ENCODE data around the gene ELK4. TPM values are rescaled to one million over a fixed set of nuclear protein-coding genes. Genes with fewer than 3 reads are reported as not detected.
A peak's percentile ranks its signal among the peaks of the same experiment; 100 is the strongest.

Gene ELK4
- total RNA-seq, 4 donors from 2014 or later, result 13.2 to 27.7 (median 16.0) TPM

GRCh38 chr1:205570796-205571537 lies 60.8 kb downstream of the ELK4 start:
- no peaks in the 10 kb centered on the region for H3K9me3 ChIP-seq
- WGBS, 2 donors, result 69% methylated on average over 2 of the region's 2 CpGs
- H3K27ac ChIP-seq, result no peak overlapping the region
- H3K27me3 ChIP-seq, result peaks cover 0 to 77% (median 1%) of the 10 kb centered on the region in 4 donors
- peaks cover 3 to 18% (median 12%) of the 10 kb centered on the region in 3 donors for H3K4me1 ChIP-seq
- DNase-seq, result no peak
- no peak overlapping the region for H3K4me3 ChIP-seq
- H3K36me3 ChIP-seq, result no peaks in the 10 kb centered on the region
- intact Hi-C loops (cut with DNase I), result no loop called here
- TF ChIP-seq, protein P1, sequence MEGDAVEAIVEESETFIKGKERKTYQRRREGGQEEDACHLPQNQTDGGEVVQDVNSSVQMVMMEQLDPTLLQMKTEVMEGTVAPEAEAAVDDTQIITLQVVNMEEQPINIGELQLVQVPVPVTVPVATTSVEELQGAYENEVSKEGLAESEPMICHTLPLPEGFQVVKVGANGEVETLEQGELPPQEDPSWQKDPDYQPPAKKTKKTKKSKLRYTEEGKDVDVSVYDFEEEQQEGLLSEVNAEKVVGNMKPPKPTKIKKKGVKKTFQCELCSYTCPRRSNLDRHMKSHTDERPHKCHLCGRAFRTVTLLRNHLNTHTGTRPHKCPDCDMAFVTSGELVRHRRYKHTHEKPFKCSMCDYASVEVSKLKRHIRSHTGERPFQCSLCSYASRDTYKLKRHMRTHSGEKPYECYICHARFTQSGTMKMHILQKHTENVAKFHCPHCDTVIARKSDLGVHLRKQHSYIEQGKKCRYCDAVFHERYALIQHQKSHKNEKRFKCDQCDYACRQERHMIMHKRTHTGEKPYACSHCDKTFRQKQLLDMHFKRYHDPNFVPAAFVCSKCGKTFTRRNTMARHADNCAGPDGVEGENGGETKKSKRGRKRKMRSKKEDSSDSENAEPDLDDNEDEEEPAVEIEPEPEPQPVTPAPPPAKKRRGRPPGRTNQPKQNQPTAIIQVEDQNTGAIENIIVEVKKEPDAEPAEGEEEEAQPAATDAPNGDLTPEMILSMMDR (IDR thresholded peaks at IDR 0.05), result no peak
- no peak for TF ChIP-seq POLR2A (IDR thresholded peaks at IDR 0.05)

- intact Hi-C loops (cut with DNase I), result no loop called here
Observed at GRCh38 chr1:205570173-205570501, 61.7 kb downstream of the ELK4 start.

GRCh38 chr1:205569411-205570172 lies 62.2 kb downstream of the ELK4 start:
- TF ChIP-seq POLR2A (IDR thresholded peaks at IDR 0.05), result no peak
- TF ChIP-seq, protein P1 (IDR thresholded peaks at IDR 0.05), result no peak
- peak overlapping the region; percentile 7 to 67 (median 41) for H3K4me3 ChIP-seq
- intact Hi-C loops (cut with DNase I), result no loop called here
- 67% methylated on average over 2 of the region's 22 CpGs; no CpG with 5 or more reads in 1 of the 2 donors for WGBS, 2 donors
- peaks cover 3 to 25% (median 13%) of the 10 kb centered on the region in 3 donors for H3K4me1 ChIP-seq
- H3K36me3 ChIP-seq, result no peaks in the 10 kb centered on the region
- no peak overlapping the region for H3K27ac ChIP-seq
- H3K27me3 ChIP-seq, result peaks cover 0 to 70% (median 1%) of the 10 kb centered on the region in 4 donors
- no peak for DNase-seq
- no peaks in the 10 kb centered on the region for H3K9me3 ChIP-seq

More at GRCh38 chr1:205570173-205570501, 61.7 kb downstream of the ELK4 start:
- Histone ChIP-seq H3K27ac (no peak overlapping the region), H3K36me3 (no peaks in the 10 kb centered on the region), H3K9me3 (no peaks in the 10 kb centered on the region), H3K4me1 (peaks cover 3 to 23% (median 12%) of the 10 kb centered on the region in 3 donors), H3K27me3 (peaks cover 0 to 73% (median 1%) of the 10 kb centered on the region in 4 donors), H3K4me3 (no peak overlapping the region)
- WGBS, 2 donors, result 68 to 87% methylated on average over 6 to 7 of the region's 7 CpGs
- TF ChIP-seq, protein P1 (IDR thresholded peaks at IDR 0.05), result no peak
- DNase-seq, result no peak

- TF ChIP-seq, protein P1 (IDR thresholded peaks at IDR 0.05), result no peak
- Histone ChIP-seq H3K36me3 (no peaks in the 10 kb centered on the region), H3K27me3 (peaks cover 0 to 76% (median 1%) of the 10 kb centered on the region in 4 donors), H3K9me3 (no peaks in the 10 kb centered on the region), H3K4me3 (peak overlapping the region; percentile 7 to 67 (median 41)), H3K27ac (no peak overlapping the region), H3K4me1 (peaks cover 7 to 33% (median 20%) of the 10 kb centered on the region in 3 donors)
- WGBS, 2 donors, result 8% methylated on average over 5 of the region's 90 CpGs; no CpG with 5 or more reads in 1 of the 2 donors
- DNase-seq, result no peak
- intact Hi-C loops (cut with DNase I), result no loop called here
Observed at GRCh38 chr1:205568469-205569361, 63.1 kb downstream of the ELK4 start.

Measured in esophagus squamous epithelium (tissue), 5 donors.